Measurements from ENCODE around the gene HLA-DRA.

DNA sequence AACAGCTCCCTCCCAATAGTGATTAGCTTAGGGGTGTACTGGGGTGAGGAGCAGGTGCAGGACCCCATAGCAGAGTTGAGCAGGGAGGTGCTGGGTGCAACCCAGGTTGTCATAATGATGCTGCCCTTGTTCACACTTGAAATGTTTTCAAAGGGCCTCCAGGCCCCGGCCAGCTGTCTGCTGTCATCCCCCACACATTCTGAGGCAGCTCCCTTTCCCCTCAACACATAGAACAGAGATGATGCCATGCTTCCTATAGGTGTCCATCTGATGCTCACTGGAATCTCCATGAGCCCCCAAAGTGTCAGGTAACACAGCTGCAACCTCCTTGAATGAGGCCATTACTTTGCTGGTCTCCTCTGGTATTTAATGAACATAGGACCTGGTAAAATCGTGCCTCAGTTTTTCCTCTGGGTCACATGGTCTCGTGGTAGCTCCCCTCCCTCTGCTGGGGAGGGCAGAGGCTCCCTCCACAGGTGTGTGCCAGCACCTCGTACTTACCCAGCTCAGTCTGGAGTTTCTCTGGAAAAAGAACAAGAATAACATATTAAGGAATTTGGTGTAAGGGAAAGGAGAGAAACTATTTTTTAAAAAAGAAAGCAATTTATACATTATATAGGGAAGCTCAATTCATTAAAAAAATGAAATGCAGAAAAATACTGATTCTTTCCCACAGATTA, 38.3 kb upstream of the HLA-DRA start:
- TF ChIP-seq CEBPB (IDR thresholded peaks at IDR 0.05) (no peak), EGR1 (IDR thresholded peaks at IDR 0.05) (no peak), YY1 (IDR thresholded peaks at IDR 0.05; ENCODE audit: low read depth) (no peak), NFIC (IDR thresholded peaks at IDR 0.05) (no peak), CREB1 (IDR thresholded peaks at IDR 0.05; ENCODE audit: low read depth) (no peak), TAF1 (IDR thresholded peaks at IDR 0.05; ENCODE audit: low read depth) (no peak), EP300 (IDR thresholded peaks at IDR 0.05; ENCODE audit: borderline replicate concordance) (no peak), TCF12 (IDR thresholded peaks at IDR 0.05; ENCODE audit: low read depth) (no peak), ZBTB7A (IDR thresholded peaks at IDR 0.05; ENCODE audit: low read depth) (no peak), TEAD4 (IDR thresholded peaks at IDR 0.05) (no peak), RAD21 (IDR thresholded peaks at IDR 0.05; ENCODE audit: low read depth) (no peak)
- TF ChIP-seq, protein P1, sequence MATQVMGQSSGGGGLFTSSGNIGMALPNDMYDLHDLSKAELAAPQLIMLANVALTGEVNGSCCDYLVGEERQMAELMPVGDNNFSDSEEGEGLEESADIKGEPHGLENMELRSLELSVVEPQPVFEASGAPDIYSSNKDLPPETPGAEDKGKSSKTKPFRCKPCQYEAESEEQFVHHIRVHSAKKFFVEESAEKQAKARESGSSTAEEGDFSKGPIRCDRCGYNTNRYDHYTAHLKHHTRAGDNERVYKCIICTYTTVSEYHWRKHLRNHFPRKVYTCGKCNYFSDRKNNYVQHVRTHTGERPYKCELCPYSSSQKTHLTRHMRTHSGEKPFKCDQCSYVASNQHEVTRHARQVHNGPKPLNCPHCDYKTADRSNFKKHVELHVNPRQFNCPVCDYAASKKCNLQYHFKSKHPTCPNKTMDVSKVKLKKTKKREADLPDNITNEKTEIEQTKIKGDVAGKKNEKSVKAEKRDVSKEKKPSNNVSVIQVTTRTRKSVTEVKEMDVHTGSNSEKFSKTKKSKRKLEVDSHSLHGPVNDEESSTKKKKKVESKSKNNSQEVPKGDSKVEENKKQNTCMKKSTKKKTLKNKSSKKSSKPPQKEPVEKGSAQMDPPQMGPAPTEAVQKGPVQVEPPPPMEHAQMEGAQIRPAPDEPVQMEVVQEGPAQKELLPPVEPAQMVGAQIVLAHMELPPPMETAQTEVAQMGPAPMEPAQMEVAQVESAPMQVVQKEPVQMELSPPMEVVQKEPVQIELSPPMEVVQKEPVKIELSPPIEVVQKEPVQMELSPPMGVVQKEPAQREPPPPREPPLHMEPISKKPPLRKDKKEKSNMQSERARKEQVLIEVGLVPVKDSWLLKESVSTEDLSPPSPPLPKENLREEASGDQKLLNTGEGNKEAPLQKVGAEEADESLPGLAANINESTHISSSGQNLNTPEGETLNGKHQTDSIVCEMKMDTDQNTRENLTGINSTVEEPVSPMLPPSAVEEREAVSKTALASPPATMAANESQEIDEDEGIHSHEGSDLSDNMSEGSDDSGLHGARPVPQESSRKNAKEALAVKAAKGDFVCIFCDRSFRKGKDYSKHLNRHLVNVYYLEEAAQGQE (IDR thresholded peaks at IDR 0.05; ENCODE audit: low read depth) = no peak
- TF ChIP-seq, protein P2, sequence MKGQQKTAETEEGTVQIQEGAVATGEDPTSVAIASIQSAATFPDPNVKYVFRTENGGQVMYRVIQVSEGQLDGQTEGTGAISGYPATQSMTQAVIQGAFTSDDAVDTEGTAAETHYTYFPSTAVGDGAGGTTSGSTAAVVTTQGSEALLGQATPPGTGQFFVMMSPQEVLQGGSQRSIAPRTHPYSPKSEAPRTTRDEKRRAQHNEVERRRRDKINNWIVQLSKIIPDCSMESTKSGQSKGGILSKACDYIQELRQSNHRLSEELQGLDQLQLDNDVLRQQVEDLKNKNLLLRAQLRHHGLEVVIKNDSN (IDR thresholded peaks at IDR 0.05) = no peak
- TF ChIP-seq, protein P3, sequence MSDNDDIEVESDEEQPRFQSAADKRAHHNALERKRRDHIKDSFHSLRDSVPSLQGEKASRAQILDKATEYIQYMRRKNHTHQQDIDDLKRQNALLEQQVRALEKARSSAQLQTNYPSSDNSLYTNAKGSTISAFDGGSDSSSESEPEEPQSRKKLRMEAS (IDR thresholded peaks at IDR 0.05) = no peak
